ENCODE data around the gene PLCXD3.

GRCh38 chr5:41510176-41510831 is at the start of gene PLCXD3:
- no peak for TF ChIP-seq CTCF (IDR thresholded peaks at IDR 0.05)
- TF ChIP-seq POLR2A (IDR thresholded peaks at IDR 0.05), result no peak
- no peak for TF ChIP-seq EP300 (IDR thresholded peaks at IDR 0.05)
